GM12875 (cell line): ENCODE measurements around the gene YWHAB.

Source experiments
- H3K4me3 ChIP-seq: one replicate; pipeline ENCODE4 v1.5.1; 2011; ENCODE audit warnings: low read depth, low read length, control low read depth
- TF ChIP-seq, protein P1 (sequence below): IDR thresholded peaks from 2 replicates; pipeline ENCODE4 v1.5.1; 2011; ENCODE audit warnings: low read depth, mild to moderate bottlenecking, control low read depth, inconsistent platforms, low read length, moderate library complexity, borderline replicate concordance; ENCODE audit not compliant: insufficient read depth

The YWHAB gene

DNA sequence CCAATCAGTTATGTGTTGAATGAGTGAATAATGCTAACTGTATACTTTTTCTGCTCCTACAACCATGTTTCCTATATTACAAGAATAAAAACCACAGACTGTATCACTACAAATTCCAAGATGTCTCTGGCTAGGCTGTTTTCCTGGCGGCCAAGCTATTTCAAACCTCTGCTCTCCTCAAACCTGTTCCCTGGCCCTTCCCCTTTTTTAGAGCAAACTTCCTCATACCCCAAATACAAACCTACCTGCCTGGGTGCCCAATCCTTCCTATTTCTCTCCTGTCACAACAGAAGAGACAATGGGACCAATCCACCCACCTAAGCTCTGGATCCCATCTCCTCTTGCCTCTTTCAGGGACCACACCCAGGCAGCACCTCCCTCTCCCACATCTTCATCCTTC is 67.2 kb downstream of the YWHAB start:
- TF ChIP-seq, protein P1, sequence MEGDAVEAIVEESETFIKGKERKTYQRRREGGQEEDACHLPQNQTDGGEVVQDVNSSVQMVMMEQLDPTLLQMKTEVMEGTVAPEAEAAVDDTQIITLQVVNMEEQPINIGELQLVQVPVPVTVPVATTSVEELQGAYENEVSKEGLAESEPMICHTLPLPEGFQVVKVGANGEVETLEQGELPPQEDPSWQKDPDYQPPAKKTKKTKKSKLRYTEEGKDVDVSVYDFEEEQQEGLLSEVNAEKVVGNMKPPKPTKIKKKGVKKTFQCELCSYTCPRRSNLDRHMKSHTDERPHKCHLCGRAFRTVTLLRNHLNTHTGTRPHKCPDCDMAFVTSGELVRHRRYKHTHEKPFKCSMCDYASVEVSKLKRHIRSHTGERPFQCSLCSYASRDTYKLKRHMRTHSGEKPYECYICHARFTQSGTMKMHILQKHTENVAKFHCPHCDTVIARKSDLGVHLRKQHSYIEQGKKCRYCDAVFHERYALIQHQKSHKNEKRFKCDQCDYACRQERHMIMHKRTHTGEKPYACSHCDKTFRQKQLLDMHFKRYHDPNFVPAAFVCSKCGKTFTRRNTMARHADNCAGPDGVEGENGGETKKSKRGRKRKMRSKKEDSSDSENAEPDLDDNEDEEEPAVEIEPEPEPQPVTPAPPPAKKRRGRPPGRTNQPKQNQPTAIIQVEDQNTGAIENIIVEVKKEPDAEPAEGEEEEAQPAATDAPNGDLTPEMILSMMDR = no peak
- H3K4me3 ChIP-seq = no peak overlapping the region

DNA sequence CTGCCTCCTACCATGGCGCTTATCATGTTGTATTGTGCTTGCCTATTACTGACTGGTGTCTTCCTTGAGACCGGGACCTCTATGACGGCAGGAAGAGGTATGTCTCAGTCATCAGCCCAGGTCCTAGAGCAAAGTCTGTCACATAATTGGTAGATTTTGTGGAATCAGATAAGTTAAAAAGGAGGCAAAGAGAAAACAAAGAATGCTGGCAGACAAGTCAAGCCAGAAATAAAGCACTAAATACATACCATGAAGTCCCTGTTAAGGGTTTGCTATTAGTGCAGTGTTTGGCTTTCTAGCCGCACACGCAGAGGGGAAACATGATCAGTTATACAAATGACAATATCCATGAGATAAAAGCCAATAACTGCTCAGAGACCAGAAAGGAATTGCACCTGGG is 68.7 kb downstream of the YWHAB start:
- no peak overlapping the region for H3K4me3 ChIP-seq
- TF ChIP-seq, protein P1 = no peak

DNA sequence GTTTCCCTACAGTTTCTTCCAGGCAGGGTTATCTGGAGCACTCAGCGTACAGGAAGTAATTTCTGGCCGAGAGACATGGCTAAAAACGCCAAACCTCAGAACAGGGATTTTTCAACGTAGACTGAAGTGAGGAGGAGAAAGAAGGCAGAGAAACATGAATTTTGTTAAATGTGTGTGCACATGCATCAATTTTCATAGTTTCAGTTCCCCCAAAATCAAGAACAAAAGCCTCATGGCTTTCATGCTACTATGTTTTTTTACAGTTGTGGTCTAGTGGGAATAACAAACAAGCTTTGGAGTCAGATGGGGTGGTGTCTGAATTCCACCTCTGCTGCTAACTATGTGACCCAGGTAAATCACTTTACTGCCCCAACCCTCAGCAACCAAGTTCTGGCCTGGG is 69.8 kb downstream of the YWHAB start:
- TF ChIP-seq, protein P1 = no peak

DNA sequence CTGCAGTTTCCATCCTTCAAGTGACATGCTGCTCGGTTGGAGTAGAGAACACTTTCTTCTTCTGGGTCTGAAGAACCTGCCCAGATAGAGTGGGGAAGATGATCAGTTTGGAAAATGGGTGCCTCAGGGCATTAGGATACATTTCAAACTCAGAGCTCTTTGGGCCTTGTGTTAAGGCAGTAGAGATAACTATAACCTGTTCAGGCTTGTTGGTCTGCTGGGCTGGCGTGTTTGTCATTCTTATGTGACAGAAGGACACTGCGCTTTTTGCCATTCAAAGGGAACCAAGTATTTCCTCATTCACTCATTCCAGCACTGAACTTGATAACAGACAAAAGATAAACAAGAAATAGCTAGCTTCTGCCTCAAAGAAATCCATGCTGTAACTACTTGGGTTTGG is 70.9 kb downstream of the YWHAB start:
- TF ChIP-seq, protein P1 = no peak
- no peak overlapping the region for H3K4me3 ChIP-seq

More for the DNA sequence above, 69.8 kb downstream of the YWHAB start:
- H3K4me3 ChIP-seq = no peak overlapping the region
